GM12878 (cell line): ENCODE measurements around the gene LASP1NB.
A peak's percentile ranks its signal among the peaks of the same experiment; 100 is the strongest.

Source experiments
- BCL11A ChIP-seq: IDR thresholded peaks from 2 replicates; pipeline ENCODE4 v1.6.1; 2011; ENCODE audit warnings: low read depth, low read length
- BMI1 ChIP-seq: fragments of 450-650 bp; IDR thresholded peaks from 2 replicates; pipeline ENCODE4 v1.6.1; 2016; ENCODE audit warnings: mild to moderate bottlenecking, moderate library complexity, borderline replicate concordance
- CEBPZ ChIP-seq: fragments of 150-350 bp; IDR thresholded peaks from 2 replicates; pipeline ENCODE4 v1.6.1; 2016; ENCODE audit warnings: low read depth, low read length
- CHD1 ChIP-seq: IDR thresholded peaks from 2 replicates; pipeline ENCODE4 v1.6.1; 2012; ENCODE audit warnings: low read depth, low read length, improper control_type of control experiment
- CREB1 ChIP-seq: IDR thresholded peaks from 2 replicates; pipeline ENCODE4 v1.6.1; 2012; ENCODE audit warnings: low read depth, mild to moderate bottlenecking, inconsistent platforms
- CREM ChIP-seq: IDR thresholded peaks from 2 replicates; pipeline ENCODE4 v1.6.1; 2014; ENCODE audit warnings: antibody characterized with exemption, low read depth
- EED ChIP-seq: sonication (generic); IDR thresholded peaks from 2 replicates; pipeline ENCODE4 v1.6.1; 2016; ENCODE audit warnings: antibody characterized with exemption, low read depth
- EP300 ChIP-seq, 2 experiments: fragments of 150-350 bp in 1 of 2; IDR thresholded peaks; 2 replicates each; pipeline ENCODE4 v1.6.1; 2011 to 2012; ENCODE audit warnings: low read depth in 2 of 2, low read length in 2 of 2, borderline replicate concordance in 1 of 2, improper control_type of control experiment in 1 of 2, inconsistent platforms in 1 of 2; ENCODE audit not compliant: control insufficient read depth in 1 of 2
- ETV6 ChIP-seq, 2 experiments: fragments of 450-650 bp in 1 of 2; IDR thresholded peaks in 1 of 2; conservative IDR thresholded peaks in 1 of 2; 2 replicates each; pipeline ENCODE4 v1.6.1; 2014; ENCODE audit warnings: antibody characterized with exemption in 1 of 2, borderline replicate concordance in 1 of 2, low read depth in 1 of 2, mild to moderate bottlenecking in 1 of 2, moderate library complexity in 1 of 2
- HCFC1 ChIP-seq: fragments of 150-350 bp; IDR thresholded peaks from 2 replicates; pipeline ENCODE4 v1.6.1; 2014; ENCODE audit warnings: low read length
- HDAC2 ChIP-seq: fragments of 200-600 bp; sonication (generic); IDR thresholded peaks from 2 replicates; pipeline ENCODE4 v1.6.1; 2017
- IKZF2 ChIP-seq, 2 experiments: fragments of 450-650 bp; IDR thresholded peaks; 2 replicates each; pipeline ENCODE4 v1.6.1; 2017; ENCODE audit warnings: mild to moderate bottlenecking in 2 of 2, moderate library complexity in 2 of 2
- MEF2B ChIP-seq: fragments of 450-650 bp; IDR thresholded peaks from 2 replicates; pipeline ENCODE4 v1.6.1; 2018; ENCODE audit warnings: mild to moderate bottlenecking, moderate library complexity; ENCODE audit not compliant: partially characterized antibody, poor library complexity, severe bottlenecking
- NR2C2 ChIP-seq: IDR thresholded peaks from 2 replicates; pipeline ENCODE4 v1.6.1; 2011; ENCODE audit warnings: borderline replicate concordance, low read depth; ENCODE audit not compliant: control insufficient read depth, insufficient read length
- POLR2A ChIP-seq: IDR thresholded peaks from 2 replicates; pipeline ENCODE4 v1.6.1; 2011; ENCODE audit warnings: low read depth, mild to moderate bottlenecking, low read length
- RCOR1 ChIP-seq: conservative IDR thresholded peaks from 2 replicates; pipeline ENCODE4 v1.6.1; 2012; ENCODE audit warnings: low read depth, low read length, improper control_type of control experiment
- RFX5 ChIP-seq: IDR thresholded peaks from 2 replicates; pipeline ENCODE4 v1.6.1; 2011; ENCODE audit warnings: low read depth, low read length, improper control_type of control experiment
- SMAD5 ChIP-seq: IDR thresholded peaks from 2 replicates; pipeline ENCODE4 v1.6.1; 2016; ENCODE audit warnings: antibody characterized with exemption, low read depth
- SMARCA5 ChIP-seq: fragments of 450-650 bp; IDR thresholded peaks from 2 replicates; pipeline ENCODE4 v1.6.1; 2017; ENCODE audit warnings: mild to moderate bottlenecking
- TARDBP ChIP-seq: IDR thresholded peaks from 2 replicates; pipeline ENCODE4 v1.6.1; 2016; ENCODE audit warnings: borderline replicate concordance
- USF2 ChIP-seq: IDR thresholded peaks from 2 replicates; pipeline ENCODE4 v1.6.1; 2011; ENCODE audit warnings: low read depth, low read length, improper control_type of control experiment, borderline replicate concordance
- ZNF274 ChIP-seq: IDR thresholded peaks from one replicate; pipeline ENCODE4 v1.8.0; 2011; ENCODE audit not compliant: insufficient read length, insufficient read depth
- TF ChIP-seq, protein P1 (sequence below): IDR thresholded peaks from 2 replicates; pipeline ENCODE4 v1.6.1; 2011; ENCODE audit warnings: borderline replicate concordance, low read depth, mild to moderate bottlenecking, moderate library complexity, mixed read lengths, low read length; ENCODE audit not compliant: insufficient read depth; ENCODE audit errors: extremely low read length
- TF ChIP-seq, protein P2 (sequence below): IDR thresholded peaks from 2 replicates; pipeline ENCODE4 v1.6.1; 2012; ENCODE audit warnings: mild to moderate bottlenecking, low read depth, low read length

The LASP1NB gene

DNA sequence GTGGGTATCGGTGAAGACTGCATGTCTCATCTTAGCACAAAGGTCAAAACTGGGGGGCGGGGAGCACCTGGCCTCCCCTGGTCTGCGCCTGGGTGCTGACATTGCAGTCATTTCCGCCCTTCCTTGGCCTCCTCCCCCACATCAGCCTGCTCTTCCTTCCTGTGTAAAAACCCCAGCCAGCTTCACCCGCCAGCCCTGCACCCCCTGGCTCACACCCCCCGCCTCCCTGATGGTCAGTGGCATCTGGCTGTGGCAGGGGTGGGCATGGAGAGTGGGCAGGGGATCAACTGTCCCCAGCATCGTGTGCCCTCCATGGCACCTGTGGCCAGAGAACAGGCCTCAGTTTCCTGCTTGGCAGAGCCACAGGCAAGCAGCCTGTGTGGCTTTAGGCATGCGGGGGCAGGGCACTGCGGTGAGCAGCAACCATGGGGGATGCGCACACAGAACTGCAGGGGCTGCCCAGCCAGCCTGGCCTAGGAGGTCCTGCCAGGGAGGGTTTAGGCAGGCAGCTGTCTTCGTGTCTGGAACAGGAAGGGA, 26.5 kb upstream of the LASP1NB start (continued):
- TF ChIP-seq HDAC2 (no peak), CREM (peak; percentile 82), CEBPZ (no peak), RFX5 (no peak), TARDBP (peak; percentile 66; the same call in 1 of the 2 replicates), NR2C2 (no peak), POLR2A (peak; percentile 71), ETV6 (conservative IDR thresholded peaks at IDR 0.05 in 1 of 2, IDR thresholded peaks at IDR 0.05 in 1 of 2; ENCODE audit: borderline replicate concordance in 1 of 2, low read depth in 1 of 2) (peak in 1 of 2 experiments; percentile 98; a peak in 2 of 4 replicates), CHD1 (no peak), SMAD5 (peak; percentile 41; the same call in 1 of the 2 replicates), USF2 (no peak), MEF2B (peak; percentile 31), EP300 (IDR thresholded peaks at IDR 0.05; ENCODE audit: borderline replicate concordance in 1 of 2, control insufficient read depth in 1 of 2, low read depth in 2 of 2, low read length in 2 of 2) (peak in 1 of 2 experiments; percentile 50; a peak in 1 of 4 replicates), SMARCA5 (no peak; the same call in 1 of the 2 replicates), HCFC1 (peak; percentile 51), ZNF274 (no peak), IKZF2 (IDR thresholded peaks at IDR 0.05) (peak; percentile 74 to 81; a peak in 3 of 4 replicates), BMI1 (no peak), BCL11A (no peak), CREB1 (peak; percentile 78), RCOR1 (no peak), EED (peak; percentile 88)
- TF ChIP-seq, protein P1, sequence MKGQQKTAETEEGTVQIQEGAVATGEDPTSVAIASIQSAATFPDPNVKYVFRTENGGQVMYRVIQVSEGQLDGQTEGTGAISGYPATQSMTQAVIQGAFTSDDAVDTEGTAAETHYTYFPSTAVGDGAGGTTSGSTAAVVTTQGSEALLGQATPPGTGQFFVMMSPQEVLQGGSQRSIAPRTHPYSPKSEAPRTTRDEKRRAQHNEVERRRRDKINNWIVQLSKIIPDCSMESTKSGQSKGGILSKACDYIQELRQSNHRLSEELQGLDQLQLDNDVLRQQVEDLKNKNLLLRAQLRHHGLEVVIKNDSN, result no peak
- TF ChIP-seq, protein P2, sequence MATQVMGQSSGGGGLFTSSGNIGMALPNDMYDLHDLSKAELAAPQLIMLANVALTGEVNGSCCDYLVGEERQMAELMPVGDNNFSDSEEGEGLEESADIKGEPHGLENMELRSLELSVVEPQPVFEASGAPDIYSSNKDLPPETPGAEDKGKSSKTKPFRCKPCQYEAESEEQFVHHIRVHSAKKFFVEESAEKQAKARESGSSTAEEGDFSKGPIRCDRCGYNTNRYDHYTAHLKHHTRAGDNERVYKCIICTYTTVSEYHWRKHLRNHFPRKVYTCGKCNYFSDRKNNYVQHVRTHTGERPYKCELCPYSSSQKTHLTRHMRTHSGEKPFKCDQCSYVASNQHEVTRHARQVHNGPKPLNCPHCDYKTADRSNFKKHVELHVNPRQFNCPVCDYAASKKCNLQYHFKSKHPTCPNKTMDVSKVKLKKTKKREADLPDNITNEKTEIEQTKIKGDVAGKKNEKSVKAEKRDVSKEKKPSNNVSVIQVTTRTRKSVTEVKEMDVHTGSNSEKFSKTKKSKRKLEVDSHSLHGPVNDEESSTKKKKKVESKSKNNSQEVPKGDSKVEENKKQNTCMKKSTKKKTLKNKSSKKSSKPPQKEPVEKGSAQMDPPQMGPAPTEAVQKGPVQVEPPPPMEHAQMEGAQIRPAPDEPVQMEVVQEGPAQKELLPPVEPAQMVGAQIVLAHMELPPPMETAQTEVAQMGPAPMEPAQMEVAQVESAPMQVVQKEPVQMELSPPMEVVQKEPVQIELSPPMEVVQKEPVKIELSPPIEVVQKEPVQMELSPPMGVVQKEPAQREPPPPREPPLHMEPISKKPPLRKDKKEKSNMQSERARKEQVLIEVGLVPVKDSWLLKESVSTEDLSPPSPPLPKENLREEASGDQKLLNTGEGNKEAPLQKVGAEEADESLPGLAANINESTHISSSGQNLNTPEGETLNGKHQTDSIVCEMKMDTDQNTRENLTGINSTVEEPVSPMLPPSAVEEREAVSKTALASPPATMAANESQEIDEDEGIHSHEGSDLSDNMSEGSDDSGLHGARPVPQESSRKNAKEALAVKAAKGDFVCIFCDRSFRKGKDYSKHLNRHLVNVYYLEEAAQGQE, result no peak
